Sigmoid colon (tissue), 4 donors: Measurements from ENCODE around the gene LMF1.

Experiments used
- CTCF ChIP-seq, 4 experiments: fragments of 450-650 bp in 3 of 4; fragments of 200-600 bp in 1 of 4; IDR thresholded peaks; one replicate each; pipeline ENCODE4 v1.5.1; 2016 to 2019; ENCODE audit warnings: antibody characterized with exemption in 4 of 4, mild to moderate bottlenecking in 3 of 4, moderate library complexity in 2 of 4
- EP300 ChIP-seq, 4 donors: sonication (generic); formaldehyde crosslinking; IDR thresholded peaks; one replicate each; pipeline ENCODE4 v1.6.1; 2017; ENCODE audit warnings: antibody characterized with exemption in 4 of 4
- POLR2A ChIP-seq, 2 donors: fragments of 450-650 bp; IDR thresholded peaks; one replicate each; pipeline ENCODE4 v1.6.1; 2016; ENCODE audit warnings: antibody characterized with exemption in 2 of 2, mild to moderate bottlenecking in 2 of 2, moderate library complexity in 2 of 2
- POLR2AphosphoS5 ChIP-seq, 4 donors: sonication (generic); formaldehyde crosslinking; IDR thresholded peaks; one replicate each; pipeline ENCODE4 v1.6.1; 2017; ENCODE audit warnings: antibody characterized with exemption in 4 of 4

- no peak for TF ChIP-seq CTCF (IDR thresholded peaks at IDR 0.05)
- no peak for TF ChIP-seq EP300 (IDR thresholded peaks at IDR 0.05)
- no peak for TF ChIP-seq POLR2A (IDR thresholded peaks at IDR 0.05)
- no peak for TF ChIP-seq POLR2AphosphoS5 (IDR thresholded peaks at IDR 0.05)
Observed at GRCh38 chr16:969508-970385, 1.0 kb downstream of the LMF1 start.
